NCI-H2227 (cell line): ENCODE measurements around the gene DUSP9.
"Not testable (repeated sequence)": the region's sequence is repeated elsewhere in the genome, so short reads cannot be mapped to it uniquely, and the experiment has no call there.

Source experiments
- DNase-seq: peaks from one replicate; lab custom pipeline; 2025; ENCODE audit not compliant: unreplicated experiment; lab: John Stamatoyannopoulos, UW

Gene DUSP9, protein sequence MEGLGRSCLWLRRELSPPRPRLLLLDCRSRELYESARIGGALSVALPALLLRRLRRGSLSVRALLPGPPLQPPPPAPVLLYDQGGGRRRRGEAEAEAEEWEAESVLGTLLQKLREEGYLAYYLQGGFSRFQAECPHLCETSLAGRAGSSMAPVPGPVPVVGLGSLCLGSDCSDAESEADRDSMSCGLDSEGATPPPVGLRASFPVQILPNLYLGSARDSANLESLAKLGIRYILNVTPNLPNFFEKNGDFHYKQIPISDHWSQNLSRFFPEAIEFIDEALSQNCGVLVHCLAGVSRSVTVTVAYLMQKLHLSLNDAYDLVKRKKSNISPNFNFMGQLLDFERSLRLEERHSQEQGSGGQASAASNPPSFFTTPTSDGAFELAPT

GRCh38 chrX:153646620-153647373 lies at the start of gene DUSP9:
Gene DUSP9, plus strand, starts transcription at chrX:153647203. Its CDS starts 751 bp downstream, at chrX:153647954.
- DNase-seq = peak; percentile 50

GRCh38 chrX:153598541-153599191 lies 48.3 kb upstream of the DUSP9 start, which contains the start of gene CCNQ:
Gene CCNQ, minus strand, starts transcription at chrX:153599139. Its CDS starts 66 bp downstream, at chrX:153599073.
- DNase-seq = peak; percentile 43

GRCh38 chrX:153599192-153600031 lies 47.6 kb upstream of the DUSP9 start:
- peak; percentile 94 for DNase-seq

- no peak for DNase-seq
Observed at GRCh38 chrX:153600032-153600373, 47.0 kb upstream of the DUSP9 start.

DNA sequence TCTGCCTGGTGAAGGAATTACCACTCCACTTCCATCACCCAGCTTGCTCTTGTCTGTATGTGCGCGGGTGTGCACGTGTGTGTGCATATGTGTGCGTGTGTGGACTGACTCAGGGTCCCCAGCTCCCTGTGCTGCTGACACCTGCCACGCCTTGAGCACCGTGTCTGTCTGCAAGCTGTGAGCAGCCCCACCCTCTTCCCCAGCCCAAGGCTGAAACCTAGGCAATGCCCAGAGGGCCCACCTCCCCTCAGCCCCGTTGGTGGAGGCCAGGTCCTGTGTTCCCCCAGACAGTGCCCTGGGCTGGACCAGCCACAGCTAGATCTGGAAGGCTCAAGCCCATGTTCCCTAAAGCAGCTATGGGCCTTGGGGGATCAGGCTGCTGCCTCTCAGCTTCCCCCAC lies 46.1 kb upstream of the DUSP9 start:
- no peak for DNase-seq

DNA sequence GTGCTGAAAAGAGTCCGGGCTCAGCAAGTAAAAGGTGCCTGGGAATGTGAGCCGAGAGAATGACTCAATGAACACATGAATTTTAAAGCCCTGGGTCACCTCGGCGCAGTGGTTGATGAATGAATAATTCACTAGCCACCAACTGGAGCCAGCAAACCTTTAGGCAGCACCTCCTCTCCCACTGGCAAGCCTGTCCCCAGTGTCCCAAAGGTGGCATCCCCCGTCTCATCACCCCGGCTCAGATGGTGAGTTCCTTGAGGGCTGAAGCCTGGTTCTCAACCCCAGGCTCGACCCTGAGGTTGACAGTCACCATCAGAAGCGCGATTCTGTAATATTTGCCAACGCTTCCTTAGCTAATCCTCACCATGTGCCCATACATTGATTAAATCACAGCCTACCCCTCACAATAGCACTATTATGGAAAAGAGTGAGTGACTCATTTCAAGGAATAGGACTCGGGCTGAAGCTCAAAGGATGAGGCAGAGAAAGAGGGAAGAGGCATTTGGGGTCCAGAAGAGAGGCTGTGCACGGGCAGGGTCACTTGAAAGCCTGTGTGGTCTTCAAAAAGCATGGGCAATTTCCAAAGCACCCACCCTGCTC lies 45.4 kb upstream of the DUSP9 start:
- no peak for DNase-seq

- no peak for DNase-seq
Observed at GRCh38 chrX:153602601-153603000, 44.4 kb upstream of the DUSP9 start.

DNA sequence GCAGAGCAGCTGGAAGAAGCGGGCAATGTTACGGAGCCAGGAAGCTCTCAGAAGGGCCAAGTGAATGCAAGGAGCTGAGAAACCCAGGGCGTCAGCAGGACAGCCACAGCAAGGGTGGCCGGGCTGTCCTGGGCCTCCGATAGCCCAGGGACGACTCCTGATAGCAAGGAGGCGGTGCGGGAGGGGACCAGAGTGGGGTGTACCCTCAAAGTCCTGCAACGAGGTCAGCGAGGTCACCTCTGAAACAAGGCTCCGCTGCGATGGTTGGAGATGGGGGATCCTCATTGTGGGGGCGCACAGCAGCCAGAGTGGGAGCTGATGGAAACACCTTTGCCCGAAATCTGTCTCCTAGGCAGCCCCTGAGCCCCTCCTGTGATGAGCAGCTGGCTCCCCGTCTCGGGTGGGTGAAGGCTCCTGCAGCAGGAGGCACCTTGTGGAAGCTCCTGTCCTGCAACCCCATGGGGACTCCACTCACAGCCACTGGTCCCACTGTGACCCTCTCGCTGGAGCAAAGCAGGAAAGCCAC lies 43.8 kb upstream of the DUSP9 start:
- DNase-seq = no peak

- DNase-seq = not testable (repeated sequence)
Observed at GRCh38 chrX:153604666-153605380, 42.2 kb upstream of the DUSP9 start.

DNA sequence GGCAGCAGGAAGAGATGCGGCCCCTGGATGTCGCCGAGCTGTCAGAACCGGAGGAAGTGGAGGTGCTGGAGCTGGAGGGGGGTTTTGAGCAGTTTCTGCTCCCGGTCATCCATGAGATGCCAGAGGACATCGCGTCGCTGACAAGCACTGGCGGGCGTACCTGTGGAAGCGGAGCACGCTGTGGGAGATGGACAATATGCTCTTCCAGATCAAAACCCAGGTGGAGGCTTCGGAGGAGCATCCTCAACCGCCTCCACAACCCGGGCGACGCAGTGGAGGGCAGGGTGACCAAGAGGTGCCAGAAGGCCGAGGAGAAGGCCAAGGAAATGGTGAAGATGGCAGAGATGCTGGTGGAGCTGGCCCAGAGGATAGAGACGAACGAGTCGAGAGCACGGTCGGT lies 40.5 kb upstream of the DUSP9 start:
- DNase-seq = no peak

DNA sequence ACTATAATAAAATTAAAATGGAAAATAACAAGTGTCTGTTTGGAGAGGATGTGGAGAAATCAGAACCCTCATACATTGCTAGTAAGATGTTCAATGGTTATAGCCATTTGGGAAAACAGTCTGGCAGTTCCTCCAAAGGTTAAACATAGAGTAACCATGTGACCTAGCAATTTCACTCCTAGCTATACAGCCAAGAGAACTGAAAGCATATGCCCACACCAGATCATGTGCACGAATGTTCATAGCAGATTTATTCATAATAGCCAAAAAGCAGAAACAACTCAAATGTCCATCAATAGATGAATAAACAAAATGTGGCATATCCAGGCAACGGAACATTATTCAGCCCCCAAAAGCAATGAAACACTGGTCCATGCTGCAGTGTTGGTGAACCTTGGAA lies 38.6 kb upstream of the DUSP9 start:
- DNase-seq = no peak

GRCh38 chrX:153608806-153609205 lies 38.2 kb upstream of the DUSP9 start:
- DNase-seq = no peak

GRCh38 chrX:153609917-153610835 lies 36.8 kb upstream of the DUSP9 start:
- DNase-seq = peak; percentile 94

DNA sequence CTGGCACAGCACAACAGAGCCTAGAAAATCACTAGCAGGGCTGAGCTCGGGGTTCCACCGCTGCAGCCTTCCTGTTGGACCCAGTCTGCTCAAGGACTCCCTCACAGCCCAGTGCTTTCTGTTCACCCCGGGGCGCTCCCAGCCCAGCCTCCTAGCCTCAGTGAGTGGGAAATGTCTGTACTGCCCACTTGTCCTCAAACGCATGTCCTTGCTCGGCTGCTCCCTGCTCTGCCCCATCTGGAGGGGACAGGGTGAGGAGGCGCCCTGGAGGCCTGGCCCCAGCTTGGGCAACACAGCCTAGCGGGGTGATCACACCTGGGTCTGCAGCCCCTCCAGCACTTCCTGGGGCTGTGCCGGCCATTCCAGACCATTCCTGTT lies 36.2 kb upstream of the DUSP9 start:
- DNase-seq = no peak

- no peak for DNase-seq
Observed at GRCh38 chrX:153611298-153612095, 35.5 kb upstream of the DUSP9 start.

DNA sequence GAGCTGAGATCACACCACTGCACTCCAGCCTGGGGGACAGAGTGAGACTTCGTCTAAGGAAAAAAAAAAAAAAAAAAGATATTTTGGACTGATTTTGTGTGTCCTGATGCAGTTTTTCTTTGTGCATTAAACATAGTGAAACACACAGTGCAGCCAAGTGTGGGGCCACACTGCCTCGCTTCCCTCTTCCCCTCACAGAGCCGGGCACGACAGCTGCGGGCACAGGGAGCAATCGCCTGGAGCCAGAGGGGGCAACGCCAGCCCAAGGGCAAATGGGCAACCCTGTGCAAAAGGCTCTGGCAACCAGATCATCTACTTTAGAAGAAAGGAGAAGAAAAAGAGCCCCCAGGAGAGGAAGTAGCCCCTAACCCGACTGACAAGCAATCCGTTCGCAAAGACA lies 34.6 kb upstream of the DUSP9 start:
- no peak for DNase-seq

DNA sequence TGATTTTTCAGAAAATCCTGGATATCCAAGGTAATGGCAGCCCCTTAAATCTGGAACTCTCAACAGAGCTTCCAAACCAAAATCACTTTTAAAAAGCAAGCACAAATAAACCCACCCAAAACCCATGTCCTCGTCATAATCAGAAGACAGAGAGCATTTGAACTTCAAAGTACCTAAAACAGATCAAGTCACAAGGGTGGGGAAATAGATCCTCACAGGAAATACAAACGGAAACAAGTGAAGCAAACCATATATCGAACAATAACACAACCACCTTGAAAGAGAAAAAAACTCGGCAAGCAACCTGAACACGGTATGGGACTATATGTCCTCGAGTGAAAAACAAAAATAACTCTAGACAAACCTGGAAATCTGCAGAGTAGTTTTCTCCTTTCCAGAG lies 32.2 kb upstream of the DUSP9 start:
- no peak for DNase-seq

DNA sequence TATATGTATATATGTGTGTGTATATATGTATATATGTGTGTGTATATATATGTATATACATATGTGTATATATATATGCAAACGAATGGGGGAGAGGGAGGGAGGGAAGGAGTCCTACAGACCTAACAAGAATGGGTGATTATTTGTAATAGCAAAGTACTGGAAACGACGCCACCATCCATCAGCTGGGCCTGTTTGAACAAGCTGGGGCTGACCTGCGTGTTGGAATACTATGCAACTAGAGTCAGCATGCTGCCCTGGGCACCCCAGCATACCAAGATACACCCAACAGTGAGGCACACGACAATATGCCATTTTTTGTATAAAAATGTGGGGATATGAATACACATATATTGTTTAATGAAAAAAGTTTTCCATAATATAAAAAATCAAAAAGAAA lies 26.4 kb upstream of the DUSP9 start:
- DNase-seq = no peak
